GM13976 (cell line): ENCODE results near the gene RIC3.

Experiments used
- DNase-seq: peaks from one replicate; pipeline ENCODE4 v3.0.0; 2012; ENCODE audit warnings: low spot score
- CTCF ChIP-seq: IDR thresholded peaks from 2 replicates; pipeline ENCODE4 v1.5.1; 2012; ENCODE audit warnings: borderline replicate concordance, mild to moderate bottlenecking; ENCODE audit not compliant: insufficient read depth; ENCODE audit errors: extremely low read depth, missing control alignments, control extremely low read depth
- in situ Hi-C: fragments of 300-500 bp; cut with MboI; formaldehyde crosslinking; loops from one replicate; pipeline ENCODE4 v1.12.0; 2022; ENCODE audit warnings: low sequenced_read_pairs, mixed read lengths, inconsistent platforms; ENCODE audit not compliant: unreplicated experiment

The RIC3 gene

GRCh38 chr11:8102296-8102915, 66.4 kb downstream of the RIC3 start:
- in situ Hi-C loops = no loop called here
- DNase-seq = no peak
- no peak for TF ChIP-seq CTCF

- DNase-seq = no peak
- in situ Hi-C loops = no loop called here
- TF ChIP-seq CTCF = no peak
Measured at GRCh38 chr11:8101421-8101820, 67.4 kb downstream of the RIC3 start.

GRCh38 chr11:8100605-8101004, 68.2 kb downstream of the RIC3 start:
- TF ChIP-seq CTCF = no peak
- DNase-seq = no peak
- in situ Hi-C loops = no loop called here

GRCh38 chr11:8100158-8100557, 68.7 kb downstream of the RIC3 start:
- TF ChIP-seq CTCF = no peak
- DNase-seq = no peak
- in situ Hi-C loops = no loop called here

GRCh38 chr11:8099291-8099899, 69.4 kb downstream of the RIC3 start:
- in situ Hi-C loops = loop anchor here (10.0 kb wide), 1 partner anchor 95 kb away; no protein-coding TSS in a partner anchor
- TF ChIP-seq CTCF = peak; percentile 83
- peak; percentile 72 for DNase-seq

- in situ Hi-C loops = loop anchor here (10.0 kb wide), 1 partner anchor 94 kb away; no protein-coding TSS in a partner anchor
Measured at GRCh38 chr11:8098879-8099278, 69.9 kb downstream of the RIC3 start.

More at GRCh38 chr11:8098879-8099278, 69.9 kb downstream of the RIC3 start:
- TF ChIP-seq CTCF = no peak
- DNase-seq = no peak
